Stimulated activated CD8-positive, alpha-beta memory T cell treated with anti-CD3 and anti-CD28 coated beads, Interleukin-4, amount 100 ng/mL, for 48 hours (primary cell): ENCODE data around the gene NEU1.
"Not testable (repeated sequence)": the region's sequence is repeated elsewhere in the genome, so short reads cannot be mapped to it uniquely, and the experiment has no call there.

Experiments
- DNase-seq: peaks from one replicate; pipeline ENCODE4 v3.0.0-alpha.2; 2020

NEU1 gene

GRCh38 chr6:31815025-31815838 lies 47.4 kb downstream of the NEU1 start, which contains the start of the genes HSPA1A and HSPA1L:
TSS of gene HSPA1A (plus strand) at chr6:31815543. CDS start at chr6:31815757, 214 bp downstream.
TSS of gene HSPA1L (minus strand) at chr6:31815283. CDS start at chr6:31811972, 3,311 bp downstream.
- peak; percentile 81 for DNase-seq

- DNase-seq: peak; percentile 79
Measured at GRCh38 chr6:31814677-31815024, 48.0 kb downstream of the NEU1 start.

GRCh38 chr6:31813465-31813849 lies 49.2 kb downstream of the NEU1 start:
- DNase-seq: no peak

- DNase-seq: no peak
Measured at GRCh38 chr6:31811645-31812044, 51.0 kb downstream of the NEU1 start.

- not testable (repeated sequence) for DNase-seq
Measured at GRCh38 chr6:31808599-31808998, 54.0 kb downstream of the NEU1 start.
